C4-2B (cell line): ENCODE results near the gene KCNC1.

Source experiments
- H3K27ac ChIP-seq: fragments of 450-650 bp; 2 replicates; pipeline ENCODE4 v1.5.1; 2017
- ZFX ChIP-seq: fragments of 450-650 bp; IDR thresholded peaks from 2 replicates; pipeline ENCODE4 v1.6.1; 2017
- TF ChIP-seq, protein P1 (sequence below): fragments of 450-650 bp; conservative IDR thresholded peaks from 2 replicates; pipeline ENCODE4 v1.5.1; 2017; ENCODE audit warnings: mild to moderate bottlenecking

KCNC1 gene

DNA sequence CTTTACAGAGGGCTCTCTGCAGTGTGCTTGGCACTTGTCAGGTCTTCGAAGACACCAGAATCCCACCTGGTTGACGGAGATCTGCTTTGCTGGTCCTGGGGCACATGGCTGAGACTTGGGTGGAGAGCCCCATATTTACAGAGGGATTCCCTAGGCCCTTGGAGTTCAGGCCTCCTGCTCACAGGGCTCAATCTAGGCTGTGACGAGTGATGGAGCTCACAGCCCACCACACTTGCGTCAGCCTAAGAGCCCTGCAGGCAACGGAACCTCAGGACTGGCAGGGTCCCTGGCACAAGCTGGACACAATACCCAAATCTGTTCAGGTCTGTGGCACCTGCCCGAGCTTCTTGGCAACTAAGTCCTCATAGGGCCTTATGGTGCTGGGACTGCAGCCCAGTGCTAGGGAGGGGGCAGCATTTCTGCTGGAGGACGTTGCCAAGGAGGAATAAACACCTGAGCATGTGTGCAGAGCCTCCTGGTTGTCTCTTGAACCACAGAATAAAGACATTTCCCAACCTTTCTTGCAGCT, 59.1 kb downstream of the KCNC1 start:
- TF ChIP-seq, protein P1, sequence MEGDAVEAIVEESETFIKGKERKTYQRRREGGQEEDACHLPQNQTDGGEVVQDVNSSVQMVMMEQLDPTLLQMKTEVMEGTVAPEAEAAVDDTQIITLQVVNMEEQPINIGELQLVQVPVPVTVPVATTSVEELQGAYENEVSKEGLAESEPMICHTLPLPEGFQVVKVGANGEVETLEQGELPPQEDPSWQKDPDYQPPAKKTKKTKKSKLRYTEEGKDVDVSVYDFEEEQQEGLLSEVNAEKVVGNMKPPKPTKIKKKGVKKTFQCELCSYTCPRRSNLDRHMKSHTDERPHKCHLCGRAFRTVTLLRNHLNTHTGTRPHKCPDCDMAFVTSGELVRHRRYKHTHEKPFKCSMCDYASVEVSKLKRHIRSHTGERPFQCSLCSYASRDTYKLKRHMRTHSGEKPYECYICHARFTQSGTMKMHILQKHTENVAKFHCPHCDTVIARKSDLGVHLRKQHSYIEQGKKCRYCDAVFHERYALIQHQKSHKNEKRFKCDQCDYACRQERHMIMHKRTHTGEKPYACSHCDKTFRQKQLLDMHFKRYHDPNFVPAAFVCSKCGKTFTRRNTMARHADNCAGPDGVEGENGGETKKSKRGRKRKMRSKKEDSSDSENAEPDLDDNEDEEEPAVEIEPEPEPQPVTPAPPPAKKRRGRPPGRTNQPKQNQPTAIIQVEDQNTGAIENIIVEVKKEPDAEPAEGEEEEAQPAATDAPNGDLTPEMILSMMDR, result no peak
- H3K27ac ChIP-seq, result no peak overlapping the region

DNA sequence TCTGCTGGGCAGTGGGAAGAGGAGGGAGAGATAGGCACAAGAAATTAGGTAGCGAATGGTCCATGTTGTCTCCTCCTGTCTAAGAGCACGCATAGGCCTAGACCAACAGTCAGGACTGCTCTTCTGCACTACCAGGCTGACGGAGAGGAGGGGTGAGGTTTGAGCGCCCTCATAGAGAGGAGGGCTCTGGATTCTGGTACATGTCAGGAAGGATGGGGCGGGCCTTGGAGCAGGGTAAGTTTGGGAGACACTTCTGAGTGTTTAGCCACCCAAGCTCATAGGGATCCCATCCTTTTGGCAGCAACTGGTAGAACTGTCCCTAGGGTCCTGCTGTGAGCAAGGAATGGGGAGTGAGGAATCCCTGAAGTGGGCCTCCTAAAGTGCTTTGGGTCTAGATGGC, 60.4 kb downstream of the KCNC1 start:
- no peak overlapping the region for H3K27ac ChIP-seq
- TF ChIP-seq ZFX, result no peak
- TF ChIP-seq, protein P1, result no peak

GRCh38 chr11:17796154-17796553, 61.6 kb downstream of the KCNC1 start:
- no peak for TF ChIP-seq ZFX
- TF ChIP-seq, protein P1, result no peak
- H3K27ac ChIP-seq, result no peak overlapping the region

GRCh38 chr11:17798253-17798652, 63.7 kb downstream of the KCNC1 start:
- TF ChIP-seq, protein P1, result no peak
- TF ChIP-seq ZFX, result no peak
- H3K27ac ChIP-seq, result no peak overlapping the region

GRCh38 chr11:17798716-17799115, 64.1 kb downstream of the KCNC1 start:
- no peak for TF ChIP-seq ZFX
- H3K27ac ChIP-seq, result no peak overlapping the region

- no peak overlapping the region for H3K27ac ChIP-seq
- TF ChIP-seq, protein P1, result no peak
- TF ChIP-seq ZFX, result no peak
Observed at GRCh38 chr11:17799147-17799546, 64.6 kb downstream of the KCNC1 start.

DNA sequence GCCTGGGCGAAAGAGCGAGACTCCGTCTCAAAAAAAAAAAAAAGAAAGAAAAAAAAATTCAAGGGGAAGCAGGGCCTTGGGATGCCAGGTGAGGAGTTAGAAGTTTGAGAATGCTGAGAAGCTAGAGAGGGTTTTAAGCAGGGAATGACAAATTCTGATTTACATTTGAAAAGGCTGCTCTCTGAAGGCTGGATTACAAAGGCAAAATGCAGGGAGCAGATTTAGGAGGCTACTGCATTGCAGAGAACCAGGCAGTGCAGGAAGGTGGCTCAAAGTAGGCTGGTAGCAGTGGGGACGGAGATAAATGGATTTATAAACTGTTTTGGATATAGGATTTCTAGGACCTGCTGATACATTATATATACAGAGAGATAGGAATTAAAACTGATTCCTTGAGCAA, 66.6 kb downstream of the KCNC1 start:
- no peak for TF ChIP-seq ZFX
- TF ChIP-seq, protein P1, result no peak

GRCh38 chr11:17802491-17802890, 67.9 kb downstream of the KCNC1 start:
- no peak overlapping the region for H3K27ac ChIP-seq
- TF ChIP-seq ZFX, result no peak
- TF ChIP-seq, protein P1, result no peak

More for the DNA sequence above, 66.6 kb downstream of the KCNC1 start:
- no peak overlapping the region for H3K27ac ChIP-seq
